RWPE1 (cell line): ENCODE measurements around the gene PDE4D.

Experiments
- CTCF ChIA-PET: fragments of 350-600 bp; sonication (Branson Sonifier 250); formaldehyde crosslinking; extraction: SDS; loops from one replicate; lab custom pipeline; 2021; lab: Yijun Ruan, JAX
- POLR2A ChIA-PET: fragments of 400-600 bp; formaldehyde crosslinking; extraction: SDS; loops from one replicate; lab custom pipeline; 2020; ENCODE audit warnings: antibody characterized with exemption; ENCODE audit not compliant: low non-redundant PET; lab: Yijun Ruan, JAX
- DNase-seq: peaks from one replicate; pipeline ENCODE4 v3.0.0; 2012; ENCODE audit warnings: low spot score
- H3K27ac ChIP-seq: fragments of 450-650 bp; 2 replicates; pipeline ENCODE4 v1.5.1; 2017
- TF ChIP-seq, protein P1 (sequence below): fragments of 450-650 bp; conservative IDR thresholded peaks from 2 replicates; pipeline ENCODE4 v1.5.1; 2017; ENCODE audit warnings: low read depth, mild to moderate bottlenecking

Gene PDE4D

DNA sequence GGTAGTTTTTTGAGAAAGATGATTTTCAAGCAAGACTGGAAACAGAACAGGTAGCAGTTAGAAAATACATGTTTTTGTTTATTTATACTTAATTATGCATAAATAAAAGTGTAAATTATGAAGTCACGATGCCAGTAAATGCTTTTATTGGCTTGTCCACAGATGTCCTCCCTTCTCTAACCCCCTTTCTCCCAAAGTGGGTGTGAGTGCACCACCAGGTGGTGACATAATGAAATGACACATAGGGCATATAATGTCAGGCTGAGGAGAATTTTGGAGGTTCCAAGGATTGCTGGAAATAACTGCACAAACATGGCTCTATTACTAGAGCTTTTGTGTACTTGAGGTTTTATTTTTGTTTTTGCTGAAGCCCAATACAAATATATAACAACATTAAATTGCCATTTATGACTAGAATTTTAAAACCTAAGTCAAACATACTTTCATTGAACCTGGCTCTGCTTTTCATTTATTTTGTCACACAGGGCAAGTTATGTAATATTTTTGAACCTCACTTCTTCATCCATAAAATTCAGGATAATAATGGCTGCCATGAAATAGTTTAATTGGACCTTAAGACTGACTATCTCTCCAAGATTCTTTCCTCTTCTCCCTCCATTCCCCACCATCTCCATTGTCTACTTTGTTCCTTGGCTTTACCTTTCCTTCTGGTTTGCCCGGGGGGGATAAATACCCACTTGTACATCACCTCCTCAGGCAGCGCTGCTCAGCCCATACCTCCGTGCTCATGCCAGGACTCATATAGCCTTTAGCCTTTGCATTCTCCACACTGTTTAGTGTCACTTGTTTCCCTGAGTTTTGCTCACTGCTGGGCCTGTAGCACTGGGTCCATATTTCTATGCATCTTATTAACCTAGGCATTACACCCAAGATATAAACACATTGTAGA is 168.8 kb downstream of the PDE4D start:
- CTCF ChIA-PET, result interaction anchor here (0.6 to 1.8 kb wide), 5 partner anchors 10 to 219 kb away, joined by 3 to 4 read pairs (median 3); no protein-coding TSS in a partner anchor
- DNase-seq, result peak; percentile 76
- H3K27ac ChIP-seq, result no peak overlapping the region
- TF ChIP-seq, protein P1, sequence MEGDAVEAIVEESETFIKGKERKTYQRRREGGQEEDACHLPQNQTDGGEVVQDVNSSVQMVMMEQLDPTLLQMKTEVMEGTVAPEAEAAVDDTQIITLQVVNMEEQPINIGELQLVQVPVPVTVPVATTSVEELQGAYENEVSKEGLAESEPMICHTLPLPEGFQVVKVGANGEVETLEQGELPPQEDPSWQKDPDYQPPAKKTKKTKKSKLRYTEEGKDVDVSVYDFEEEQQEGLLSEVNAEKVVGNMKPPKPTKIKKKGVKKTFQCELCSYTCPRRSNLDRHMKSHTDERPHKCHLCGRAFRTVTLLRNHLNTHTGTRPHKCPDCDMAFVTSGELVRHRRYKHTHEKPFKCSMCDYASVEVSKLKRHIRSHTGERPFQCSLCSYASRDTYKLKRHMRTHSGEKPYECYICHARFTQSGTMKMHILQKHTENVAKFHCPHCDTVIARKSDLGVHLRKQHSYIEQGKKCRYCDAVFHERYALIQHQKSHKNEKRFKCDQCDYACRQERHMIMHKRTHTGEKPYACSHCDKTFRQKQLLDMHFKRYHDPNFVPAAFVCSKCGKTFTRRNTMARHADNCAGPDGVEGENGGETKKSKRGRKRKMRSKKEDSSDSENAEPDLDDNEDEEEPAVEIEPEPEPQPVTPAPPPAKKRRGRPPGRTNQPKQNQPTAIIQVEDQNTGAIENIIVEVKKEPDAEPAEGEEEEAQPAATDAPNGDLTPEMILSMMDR, result peak; percentile 73
- POLR2A ChIA-PET, result no interaction called here

DNA sequence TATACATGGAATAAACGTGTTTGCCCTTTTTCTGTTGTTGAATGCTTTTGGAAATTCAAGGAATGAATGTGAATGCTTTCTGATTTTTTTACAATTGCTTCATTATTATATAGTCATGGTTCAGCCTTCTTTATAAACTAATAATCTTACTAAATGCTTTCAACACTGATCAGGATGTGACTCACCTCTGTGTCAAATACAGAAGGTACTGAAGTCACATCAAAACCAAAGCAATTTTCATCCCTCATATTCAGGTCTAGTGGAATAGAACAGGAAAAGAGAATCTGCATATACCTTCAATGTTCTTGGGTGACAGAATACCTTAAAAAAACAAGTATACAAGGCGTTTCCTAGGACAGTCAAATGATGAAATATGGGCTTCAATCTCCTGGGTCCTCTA is 170.7 kb downstream of the PDE4D start:
- H3K27ac ChIP-seq, result no peak overlapping the region
- CTCF ChIA-PET, result no interaction called here
- DNase-seq, result peak; percentile 60
- POLR2A ChIA-PET, result no interaction called here
- TF ChIP-seq, protein P1, result no peak

DNA sequence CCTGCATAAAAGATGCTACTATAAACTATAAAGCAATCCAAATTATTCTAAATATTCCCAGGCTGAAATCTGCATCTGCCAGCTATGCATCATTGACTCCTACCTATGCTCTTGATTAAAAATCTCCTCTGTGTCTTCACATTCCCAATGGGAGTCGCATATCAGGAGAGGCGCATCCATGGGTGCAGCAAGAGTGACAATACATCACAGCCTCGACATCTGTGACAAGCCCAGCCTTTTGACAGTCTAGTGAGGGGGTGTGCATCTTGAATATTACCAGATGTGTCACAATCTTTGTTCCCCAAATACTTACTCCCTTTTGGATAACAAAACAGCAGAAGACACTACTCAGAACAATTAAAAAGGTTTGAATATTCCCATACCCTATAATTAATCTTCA is 171.8 kb downstream of the PDE4D start:
- POLR2A ChIA-PET, result no interaction called here
- H3K27ac ChIP-seq, result no peak overlapping the region
- TF ChIP-seq, protein P1, result no peak
- DNase-seq, result no peak
- CTCF ChIA-PET, result no interaction called here

DNA sequence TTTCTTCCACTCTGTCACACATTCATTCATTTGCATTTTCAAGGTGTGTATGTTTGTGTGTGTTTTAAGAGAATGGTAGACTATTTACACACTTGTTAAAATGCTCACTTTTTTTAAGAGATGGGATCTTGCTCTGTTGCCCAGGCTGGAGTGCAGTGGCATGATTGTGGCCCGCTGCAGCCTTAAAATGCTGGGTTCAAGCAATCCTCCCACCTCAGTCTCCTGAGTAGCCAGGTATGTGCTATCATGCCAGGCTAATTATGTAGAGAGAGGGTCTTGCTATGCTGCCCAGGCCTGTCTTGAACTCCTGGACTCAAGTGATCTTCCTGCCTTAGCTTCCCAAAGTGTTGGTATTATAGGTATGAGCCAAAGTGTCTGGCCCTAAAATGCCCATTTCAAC is 173.5 kb downstream of the PDE4D start:
- ChIA-PET POLR2A (no interaction called here), CTCF (no interaction called here)
- TF ChIP-seq, protein P1, result no peak
- no peak overlapping the region for H3K27ac ChIP-seq
- DNase-seq, result no peak

DNA sequence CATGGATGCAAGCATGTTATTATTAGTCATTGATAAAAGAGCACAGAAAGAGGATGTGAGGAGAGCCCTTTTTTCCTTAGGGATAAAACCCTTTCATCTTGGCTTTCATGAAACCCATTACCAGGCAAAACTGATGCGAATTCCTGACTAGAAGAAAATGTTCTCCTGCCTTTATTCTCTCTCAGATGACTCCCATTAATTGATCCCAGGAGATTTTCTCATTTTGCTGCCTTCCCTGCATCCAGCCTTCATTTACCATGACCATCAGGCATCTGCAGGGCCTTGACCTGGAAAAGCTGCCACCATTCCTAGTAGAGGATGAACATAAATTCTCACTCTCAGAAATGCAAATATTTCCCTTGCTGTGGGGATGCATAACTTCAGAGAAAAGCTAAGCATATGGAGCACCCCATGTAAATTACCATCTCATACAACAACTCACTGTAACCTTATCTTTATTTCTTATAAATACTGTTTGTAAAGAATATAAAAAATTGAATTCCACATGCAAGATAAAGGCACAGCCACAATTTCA is 176.5 kb downstream of the PDE4D start:
- POLR2A ChIA-PET, result no interaction called here
- DNase-seq, result no peak
- TF ChIP-seq, protein P1, result no peak
- CTCF ChIA-PET, result interaction anchor here (0.6 kb wide), 1 partner anchor 211 kb away, joined by 3 read pairs; no protein-coding TSS in a partner anchor
- no peak overlapping the region for H3K27ac ChIP-seq

DNA sequence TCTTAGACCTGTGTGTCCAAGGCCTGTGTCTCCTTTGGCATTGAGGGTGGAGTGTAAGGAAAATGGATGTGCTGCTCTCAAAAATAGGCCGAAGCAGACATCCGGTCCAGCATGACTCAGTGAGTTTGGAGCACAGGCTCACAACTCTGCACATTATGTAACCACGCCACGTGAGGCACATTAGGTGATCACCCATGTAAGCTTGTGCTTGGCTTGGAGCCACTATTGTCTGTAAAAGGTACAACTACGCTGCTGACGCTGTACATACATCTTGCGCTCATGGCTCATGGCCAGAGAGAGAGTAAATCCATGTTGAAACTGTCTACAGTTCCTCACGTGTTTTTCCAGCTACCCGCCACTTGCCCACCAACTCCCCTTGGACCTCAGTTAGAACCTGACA is 177.5 kb downstream of the PDE4D start:
- TF ChIP-seq, protein P1, result no peak
- POLR2A ChIA-PET, result no interaction called here
- CTCF ChIA-PET, result no interaction called here
- no peak for DNase-seq
- no peak overlapping the region for H3K27ac ChIP-seq
